Measurements from ENCODE around the gene SFXN5. TPM values are rescaled to one million over a fixed set of nuclear protein-coding genes. Genes with fewer than 3 reads are reported as not detected.

The SFXN5 gene
- total RNA-seq, 2 donors from 2014 or later = 16.6 to 18.1 TPM

GRCh38 chr2:73074110-73075069, 2.9 kb upstream of the SFXN5 start:
- Histone ChIP-seq H3K4me3 (no peak overlapping the region), H3K4me1 (ENCODE audit: control insufficient read depth in 1 of 2, low read depth in 2 of 2) (peaks cover 10 to 17% of the 10 kb centered on the region in 2 donors), H3K9me3 (no peaks in the 10 kb centered on the region), H3K27ac (no peak overlapping the region), H3K27me3 (replicated peaks; ENCODE audit: insufficient read depth) (no peaks in the 10 kb centered on the region), H3K36me3 (peaks cover 4% of the 10 kb centered on the region)
- DNase-seq (ENCODE audit: low spot score) (no peak), ATAC-seq (ENCODE audit: insufficient number of reproducible peaks, low FRiP score, low read depth) (no peak)
- TF ChIP-seq CTCF (IDR thresholded peaks at IDR 0.05) = no peak

GRCh38 chr2:73072416-73072815, 904 bp upstream of the SFXN5 start:
- Histone ChIP-seq H3K4me1 (ENCODE audit: control insufficient read depth in 1 of 2, low read depth in 2 of 2) (peaks cover 16 to 28% of the 10 kb centered on the region in 2 donors), H3K36me3 (no peaks in the 10 kb centered on the region), H3K27ac (peak overlapping the region; percentile 87 to 92), H3K9me3 (no peaks in the 10 kb centered on the region), H3K27me3 (replicated peaks; ENCODE audit: insufficient read depth) (no peaks in the 10 kb centered on the region), H3K4me3 (peak overlapping the region; percentile 78)
- ATAC-seq (ENCODE audit: insufficient number of reproducible peaks, low FRiP score, low read depth) (no peak), DNase-seq (ENCODE audit: low spot score) (no peak)
- no peak for TF ChIP-seq CTCF (IDR thresholded peaks at IDR 0.05)

GRCh38 chr2:73072129-73072395, 550 bp upstream of the SFXN5 start:
- H3K4me1 ChIP-seq (ENCODE audit: control insufficient read depth in 1 of 2, low read depth in 2 of 2) = peaks cover 16 to 28% of the 10 kb centered on the region in 2 donors
- ATAC-seq (ENCODE audit: insufficient number of reproducible peaks, low FRiP score, low read depth) = no peak
- no peaks in the 10 kb centered on the region for H3K27me3 ChIP-seq (replicated peaks; ENCODE audit: insufficient read depth)
- TF ChIP-seq CTCF (IDR thresholded peaks at IDR 0.05) = no peak
- no peak for DNase-seq (ENCODE audit: low spot score)
- peak overlapping the region; percentile 78 for H3K4me3 ChIP-seq
- peak overlapping the region; percentile 87 to 92 for H3K27ac ChIP-seq
- H3K36me3 ChIP-seq = no peaks in the 10 kb centered on the region
- H3K9me3 ChIP-seq = no peaks in the 10 kb centered on the region

- no peaks in the 10 kb centered on the region for H3K27me3 ChIP-seq (replicated peaks; ENCODE audit: insufficient read depth)
- peaks cover 16 to 28% of the 10 kb centered on the region in 2 donors for H3K4me1 ChIP-seq (ENCODE audit: control insufficient read depth in 1 of 2, low read depth in 2 of 2)
- H3K36me3 ChIP-seq = no peaks in the 10 kb centered on the region
- TF ChIP-seq CTCF (IDR thresholded peaks at IDR 0.05) = no peak
- ATAC-seq (ENCODE audit: insufficient number of reproducible peaks, low FRiP score, low read depth) (no peak), DNase-seq (ENCODE audit: low spot score) (no peak)
- H3K4me3 ChIP-seq = peak overlapping the region; percentile 78
- H3K9me3 ChIP-seq = no peaks in the 10 kb centered on the region
- peak overlapping the region; percentile 87 to 92 for H3K27ac ChIP-seq
Measured at GRCh38 chr2:73070643-73071359, 711 bp downstream of the SFXN5 start.
